ENCODE measurements around the gene TMEM260.
A peak's percentile ranks its signal among the peaks of the same experiment; 100 is the strongest.
"Not testable (repeated sequence)": the region's sequence is repeated elsewhere in the genome, so short reads cannot be mapped to it uniquely, and the experiment has no call there.

Gene TMEM260

GRCh38 chr14:56598519-56598918, 18.9 kb downstream of the TMEM260 start:
- no peak for DNase-seq (ENCODE audit: low read depth)

GRCh38 chr14:56603648-56604047, 24.1 kb downstream of the TMEM260 start:
- no peak for DNase-seq (ENCODE audit: low read depth)

- no peak for DNase-seq (ENCODE audit: low read depth)
Measured at GRCh38 chr14:56608689-56609088, 29.1 kb downstream of the TMEM260 start.

- DNase-seq (ENCODE audit: low read depth) = not testable (repeated sequence)
Measured at GRCh38 chr14:56611663-56612062, 32.1 kb downstream of the TMEM260 start.

GRCh38 chr14:56617084-56617483, 37.5 kb downstream of the TMEM260 start:
- no peak for DNase-seq (ENCODE audit: low read depth)

- no peak for DNase-seq (ENCODE audit: low read depth)
Measured at GRCh38 chr14:56630707-56631106, 51.1 kb downstream of the TMEM260 start.

- no peak for DNase-seq (ENCODE audit: low read depth)
Measured at GRCh38 chr14:56632195-56632594, 52.6 kb downstream of the TMEM260 start.

GRCh38 chr14:56633544-56633943, 53.9 kb downstream of the TMEM260 start:
- no peak for DNase-seq (ENCODE audit: low read depth)

GRCh38 chr14:56635041-56635440, 55.4 kb downstream of the TMEM260 start:
- no peak for DNase-seq (ENCODE audit: low read depth)

- no peak for DNase-seq (ENCODE audit: low read depth)
Measured at GRCh38 chr14:56647493-56647892, 67.9 kb downstream of the TMEM260 start.

GRCh38 chr14:56648508-56649301, 69.1 kb downstream of the TMEM260 start:
- DNase-seq (ENCODE audit: low read depth) = no peak

GRCh38 chr14:56649382-56649781, 69.8 kb downstream of the TMEM260 start:
- DNase-seq (ENCODE audit: low read depth) = no peak

GRCh38 chr14:56650048-56650447, 70.5 kb downstream of the TMEM260 start:
- DNase-seq (ENCODE audit: low read depth) = no peak

- no peak for DNase-seq (ENCODE audit: low read depth)
Measured at GRCh38 chr14:56650979-56651378, 71.4 kb downstream of the TMEM260 start.

GRCh38 chr14:56657604-56658003, 78.0 kb downstream of the TMEM260 start:
- no peak for DNase-seq (ENCODE audit: low read depth)

- DNase-seq (ENCODE audit: low read depth) = no peak
Measured at GRCh38 chr14:56659378-56659777, 79.8 kb downstream of the TMEM260 start.

GRCh38 chr14:56659964-56660551, 80.5 kb downstream of the TMEM260 start:
- peak; percentile 7 for DNase-seq (ENCODE audit: low read depth)

GRCh38 chr14:56660677-56661389, 81.2 kb downstream of the TMEM260 start:
- DNase-seq (ENCODE audit: low read depth) = no peak

- no peak for DNase-seq (ENCODE audit: low read depth)
Measured at GRCh38 chr14:56661478-56661877, 81.9 kb downstream of the TMEM260 start.

GRCh38 chr14:56664811-56665421, 85.3 kb downstream of the TMEM260 start:
- no peak for DNase-seq (ENCODE audit: low read depth)

GRCh38 chr14:56666294-56666693, 86.7 kb downstream of the TMEM260 start:
- no peak for DNase-seq (ENCODE audit: low read depth)

- DNase-seq (ENCODE audit: low read depth) = no peak
Measured at GRCh38 chr14:56666716-56667115, 87.1 kb downstream of the TMEM260 start.

- DNase-seq (ENCODE audit: low read depth) = not testable (repeated sequence)
Measured at GRCh38 chr14:56667290-56667689, 87.7 kb downstream of the TMEM260 start.

All from CMK (cell line).